Astrocyte (in vitro differentiated cells and primary cell): ENCODE results near the gene HOXA11. TPM values are rescaled to one million over a fixed set of nuclear protein-coding genes. Genes with fewer than 3 reads are reported as not detected.
A peak's percentile ranks its signal among the peaks of the same experiment; 100 is the strongest.

Experiments
- DNase-seq: peaks from one replicate; pipeline ENCODE4 v3.0.0-alpha.2; 2010; ENCODE audit warnings: low read depth
- FAIRE-seq: peaks from 2 replicates; lab custom pipeline; 2011; peaks lifted over from hg19 to GRCh38; lab: Jason Lieb, UNC
- H2AFZ ChIP-seq: 2 replicates; pipeline ENCODE4 v1.6.0; 2012; ENCODE audit warnings: low read depth, low read length, inconsistent platforms
- H3K27ac ChIP-seq: 2 replicates; pipeline ENCODE4 v1.5.1; 2011; ENCODE audit warnings: low read depth, low read length, inconsistent platforms
- H3K27me3 ChIP-seq: 2 replicates; pipeline ENCODE4 v1.6.0; 2011; ENCODE audit warnings: low read length, inconsistent platforms; ENCODE audit not compliant: insufficient read depth
- H3K36me3 ChIP-seq: 2 replicates; pipeline ENCODE4 v1.5.1; 2011; ENCODE audit warnings: low read length, inconsistent platforms; ENCODE audit not compliant: insufficient read depth
- H3K4me1 ChIP-seq: 2 replicates; pipeline ENCODE4 v1.5.1; 2011; ENCODE audit warnings: low read length, inconsistent platforms; ENCODE audit not compliant: insufficient read depth
- H3K4me2 ChIP-seq: 2 replicates; pipeline ENCODE4 v1.6.0; 2012; ENCODE audit warnings: low read length, inconsistent platforms
- H3K4me3 ChIP-seq: 2 replicates; pipeline ENCODE4 v1.5.1; 2011; ENCODE audit warnings: low read depth, mild to moderate bottlenecking, low read length, inconsistent platforms; ENCODE audit not compliant: insufficient read depth
- H3K79me2 ChIP-seq: 2 replicates; pipeline ENCODE4 v1.6.0; 2012; ENCODE audit warnings: mild to moderate bottlenecking, low read length, inconsistent platforms; ENCODE audit not compliant: insufficient read depth
- H3K9ac ChIP-seq: 2 replicates; pipeline ENCODE4 v1.6.0; 2012; ENCODE audit warnings: mild to moderate bottlenecking, low read length, inconsistent platforms
- H3K9me3 ChIP-seq: 2 replicates; pipeline ENCODE4 v1.5.1; 2012; ENCODE audit warnings: low read depth, mild to moderate bottlenecking, low read length, inconsistent platforms; ENCODE audit not compliant: insufficient read depth
- H4K20me1 ChIP-seq: 2 replicates; pipeline ENCODE4 v1.6.0; 2012; ENCODE audit warnings: low read length, inconsistent platforms; ENCODE audit not compliant: insufficient read depth
- H3K27ac Mint-ChIP-seq: one replicate; pipeline ENCODE4 v1.8.0; 2021; ENCODE audit warnings: mild to moderate bottlenecking, mixed read lengths; ENCODE audit not compliant: unreplicated experiment
- H3K27me3 Mint-ChIP-seq: one replicate; pipeline ENCODE4 v1.8.0; 2021; ENCODE audit warnings: low read depth, mixed read lengths; ENCODE audit not compliant: unreplicated experiment
- H3K36me3 Mint-ChIP-seq: one replicate; pipeline ENCODE4 v1.8.0; 2021; ENCODE audit warnings: low read depth, mixed read lengths; ENCODE audit not compliant: unreplicated experiment
- H3K4me1 Mint-ChIP-seq: one replicate; pipeline ENCODE4 v1.8.0; 2021; ENCODE audit warnings: low read depth, mixed read lengths; ENCODE audit not compliant: unreplicated experiment
- H3K4me3 Mint-ChIP-seq: one replicate; pipeline ENCODE4 v1.8.0; 2021; ENCODE audit warnings: mild to moderate bottlenecking, moderate library complexity, mixed read lengths; ENCODE audit not compliant: unreplicated experiment
- H3K9me3 Mint-ChIP-seq: one replicate; pipeline ENCODE4 v1.8.0; 2021; ENCODE audit warnings: mild to moderate bottlenecking, mixed read lengths; ENCODE audit not compliant: unreplicated experiment
- CTCF ChIP-seq: IDR thresholded peaks from 2 replicates; pipeline ENCODE4 v1.5.1; 2011; ENCODE audit warnings: low read depth, mild to moderate bottlenecking, inconsistent platforms, low read length, moderate library complexity; ENCODE audit not compliant: insufficient read depth
- EZH2 ChIP-seq: IDR thresholded peaks from 2 replicates; pipeline ENCODE4 v1.6.1; 2012; ENCODE audit warnings: mild to moderate bottlenecking, low read length, inconsistent platforms; ENCODE audit not compliant: insufficient read depth
- total RNA-seq: library from RNA; stranded (reverse); gene quantifications from 2 replicates; pipeline ENCODE4 v1.2.1, GENCODE V29; 2021

HOXA11 gene
- total RNA-seq, 1 donor from 2014 or later: not detected

GRCh38 chr7:27211764-27212204, 26.8 kb upstream of the HOXA11 start:
- Mint-ChIP-seq H3K27me3 (peaks cover 92% of the 10 kb centered on the region), H3K36me3 (peaks cover 3% of the 10 kb centered on the region), H3K27ac (no peak overlapping the region), H3K9me3 (peaks cover 7% of the 10 kb centered on the region), H3K4me3 (no peak overlapping the region), H3K4me1 (no peaks in the 10 kb centered on the region)
- H2AFZ ChIP-seq: no peak overlapping the region
- H3K79me2 ChIP-seq: no peaks in the 10 kb centered on the region
- H3K27me3 ChIP-seq: peaks cover 100% of the 10 kb centered on the region
- H3K9ac ChIP-seq: no peak overlapping the region
- H3K27ac ChIP-seq: no peak overlapping the region
- H3K4me2 ChIP-seq: no peak overlapping the region
- no peaks in the 10 kb centered on the region for H3K36me3 ChIP-seq
- H3K9me3 ChIP-seq: no peaks in the 10 kb centered on the region
- H3K4me3 ChIP-seq: no peak overlapping the region
- DNase-seq: no peak
- TF ChIP-seq CTCF (no peak), EZH2 (no peak)
- no peak for FAIRE-seq
- peaks cover 7% of the 10 kb centered on the region for H4K20me1 ChIP-seq
- H3K4me1 ChIP-seq: peaks cover 5% of the 10 kb centered on the region

GRCh38 chr7:27211084-27211446, 26.0 kb upstream of the HOXA11 start:
- H3K36me3 ChIP-seq: no peaks in the 10 kb centered on the region
- peaks cover 3% of the 10 kb centered on the region for H3K36me3 Mint-ChIP-seq
- H3K9me3 ChIP-seq: no peaks in the 10 kb centered on the region
- no peaks in the 10 kb centered on the region for H3K79me2 ChIP-seq
- H3K9ac ChIP-seq: no peak overlapping the region
- DNase-seq (no peak), FAIRE-seq (no peak)
- peaks cover 4% of the 10 kb centered on the region for H4K20me1 ChIP-seq
- no peaks in the 10 kb centered on the region for H3K4me1 Mint-ChIP-seq
- H3K27me3 Mint-ChIP-seq: peaks cover 92% of the 10 kb centered on the region
- H3K4me1 ChIP-seq: peaks cover 5% of the 10 kb centered on the region
- no peak overlapping the region for H3K27ac ChIP-seq
- no peak overlapping the region for H3K27ac Mint-ChIP-seq
- peaks cover 100% of the 10 kb centered on the region for H3K27me3 ChIP-seq
- H3K4me3 Mint-ChIP-seq: no peak overlapping the region
- H3K9me3 Mint-ChIP-seq: peaks cover 7% of the 10 kb centered on the region
- H3K4me3 ChIP-seq: no peak overlapping the region
- no peak for TF ChIP-seq EZH2
- peak overlapping the region; percentile 82 for H3K4me2 ChIP-seq
- no peak overlapping the region for H2AFZ ChIP-seq

GRCh38 chr7:27210441-27211083, 25.5 kb upstream of the HOXA11 start:
- H3K4me1 Mint-ChIP-seq: no peaks in the 10 kb centered on the region
- DNase-seq (no peak), FAIRE-seq (no peak)
- Histone ChIP-seq H3K9me3 (no peaks in the 10 kb centered on the region), H3K4me1 (peaks cover 5% of the 10 kb centered on the region), H3K79me2 (no peaks in the 10 kb centered on the region), H2AFZ (peak overlapping the region; percentile 48), H3K36me3 (no peaks in the 10 kb centered on the region), H3K4me2 (peak overlapping the region; percentile 82), H4K20me1 (peaks cover 4% of the 10 kb centered on the region), H3K27me3 (peaks cover 100% of the 10 kb centered on the region), H3K9ac (no peak overlapping the region), H3K27ac (no peak overlapping the region), H3K4me3 (peak overlapping the region; percentile 8)
- TF ChIP-seq CTCF: peak; percentile 52
- TF ChIP-seq EZH2: peak; percentile 68
- peak overlapping the region; percentile 18 for H3K27ac Mint-ChIP-seq
- H3K36me3 Mint-ChIP-seq: peaks cover 3% of the 10 kb centered on the region
- peak overlapping the region; percentile 36 for H3K4me3 Mint-ChIP-seq
- H3K9me3 Mint-ChIP-seq: peaks cover 4% of the 10 kb centered on the region
- H3K27me3 Mint-ChIP-seq: peaks cover 92% of the 10 kb centered on the region
